ENCODE results near the gene ELMO1. TPM values are rescaled to one million over a fixed set of nuclear protein-coding genes. Genes with fewer than 3 reads are reported as not detected.

ELMO1 gene
- total RNA-seq, 1 experiment from 2014 or later = 1.1 TPM

DNA sequence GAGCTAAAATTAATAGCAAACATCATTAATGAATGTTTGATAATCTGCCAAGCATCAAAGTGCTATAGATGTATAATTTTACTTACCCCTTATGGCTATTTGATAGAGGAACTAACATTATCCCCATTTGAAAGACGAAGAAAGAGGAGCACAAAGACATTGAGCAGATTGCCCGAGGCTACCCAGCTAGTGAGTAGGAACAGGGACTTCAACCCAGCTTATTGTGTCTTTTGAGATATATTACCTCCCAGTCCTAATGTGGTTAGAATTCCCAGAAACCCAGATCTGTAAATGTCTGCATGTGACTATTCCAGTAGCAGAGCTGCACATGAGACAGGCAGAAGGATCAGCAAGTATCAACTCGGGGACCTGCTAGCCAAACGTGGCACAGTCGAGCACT is 564.3 kb downstream of the ELMO1 start:
- intact Hi-C loops (cut with micrococcal nuclease) = no loop called here
- DNase-seq (ENCODE audit: low read depth, low spot score) (no peak), ATAC-seq (no peak)
- ChIA-PET POLR2A (no interaction called here), CTCF (no interaction called here), RAD21 (ENCODE audit: low non-redundant PET in 1 of 2, low total read pairs in 2 of 2, uncharacterized antibody in 2 of 2, unreplicated experiment in 2 of 2) (no interaction called here)
- Histone ChIP-seq H3K9me2 (ENCODE audit: insufficient read depth) (no peaks in the 10 kb centered on the region), H3K4me3 (replicated peaks in 1 of 2; ENCODE audit: low read depth in 1 of 2, low read length in 2 of 2) (no peak overlapping the region), H3K4me1 (ENCODE audit: control insufficient read depth in 1 of 2, insufficient read depth in 2 of 2, low read length in 2 of 2) (no peaks in the 10 kb centered on the region), H3K27me3 (ENCODE audit: insufficient read depth, low read length) (peaks cover 18% of the 10 kb centered on the region; the same call in 1 of the 2 replicates), H3K4me2 (ENCODE audit: low read length) (no peak overlapping the region), H3K79me2 (ENCODE audit: insufficient read depth, low read length) (no peaks in the 10 kb centered on the region), H2AFZ (ENCODE audit: low read depth, low read length, poor library complexity, severe bottlenecking) (no peak overlapping the region), H3K27ac (ENCODE audit: low read depth, low read length) (no peak overlapping the region), H3K36me3 (ENCODE audit: control insufficient read depth in 1 of 2, insufficient read depth in 2 of 2, low read length in 2 of 2) (no peaks in the 10 kb centered on the region), H4K20me1 (ENCODE audit: insufficient read depth) (no peaks in the 10 kb centered on the region), H3K9ac (ENCODE audit: low read length) (no peak overlapping the region), H3K9me3 (ENCODE audit: control insufficient read depth in 1 of 2, insufficient read depth in 1 of 2, low read depth in 1 of 2, low read length in 2 of 2) (no peaks in the 10 kb centered on the region)
- BruUV-seq (replicated peaks) = no TSS peak
- TF ChIP-seq YY1 (IDR thresholded peaks at IDR 0.05; ENCODE audit: extremely low read depth, insufficient replicate concordance, low read depth, low read length) = no peak
- TF ChIP-seq, protein P1, sequence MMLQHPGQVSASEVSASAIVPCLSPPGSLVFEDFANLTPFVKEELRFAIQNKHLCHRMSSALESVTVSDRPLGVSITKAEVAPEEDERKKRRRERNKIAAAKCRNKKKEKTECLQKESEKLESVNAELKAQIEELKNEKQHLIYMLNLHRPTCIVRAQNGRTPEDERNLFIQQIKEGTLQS (IDR thresholded peaks at IDR 0.05) = no peak

DNA sequence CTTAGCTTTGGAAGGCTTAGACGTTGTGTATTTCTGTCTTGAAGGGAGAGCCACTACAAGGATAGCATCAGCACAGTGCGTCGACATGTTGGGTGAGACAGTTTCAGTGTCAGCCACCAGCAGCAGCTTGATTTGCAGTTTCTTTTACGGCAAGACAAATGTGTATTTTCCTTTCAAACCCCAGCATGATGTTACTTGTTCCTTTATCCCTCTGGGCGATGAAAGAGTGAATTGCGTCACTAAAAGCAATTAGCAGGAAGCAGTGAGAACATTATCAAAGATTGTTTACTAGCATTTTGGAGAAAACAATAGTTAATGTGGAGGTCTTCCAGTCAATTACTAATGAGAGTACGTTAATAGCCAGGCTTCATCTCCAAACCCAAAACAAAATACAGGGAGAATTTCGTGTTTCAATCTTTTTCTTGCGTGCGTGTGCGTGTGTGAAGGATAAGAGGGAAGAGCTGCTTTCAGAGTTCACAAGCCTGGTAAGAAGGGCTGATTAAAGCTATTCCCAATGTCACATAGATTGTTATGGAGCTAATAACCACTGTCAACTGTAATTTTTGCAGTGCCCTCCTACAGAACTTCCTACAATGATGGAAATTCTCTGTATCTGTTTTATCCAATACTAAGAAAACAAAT is 567.3 kb downstream of the ELMO1 start:
- no peaks in the 10 kb centered on the region for H3K79me2 ChIP-seq (ENCODE audit: insufficient read depth, low read length)
- no peak overlapping the region for H3K4me3 ChIP-seq (replicated peaks in 1 of 2; ENCODE audit: low read depth in 1 of 2, low read length in 2 of 2)
- no peaks in the 10 kb centered on the region for H3K9me3 ChIP-seq (ENCODE audit: control insufficient read depth in 1 of 2, insufficient read depth in 1 of 2, low read depth in 1 of 2, low read length in 2 of 2)
- TF ChIP-seq POLR2A (IDR thresholded peaks at IDR 0.05; ENCODE audit: borderline replicate concordance, extremely low read depth, insufficient read depth, insufficient read length) (no peak), SRF (IDR thresholded peaks at IDR 0.05; ENCODE audit: low read depth) (no peak), POLR2AphosphoS5 (IDR thresholded peaks at IDR 0.05; ENCODE audit: low read depth, low read length) (no peak), CBX3 (IDR thresholded peaks at IDR 0.05; ENCODE audit: low read depth) (no peak), TCF7L2 (IDR thresholded peaks at IDR 0.05; ENCODE audit: borderline replicate concordance, extremely low read depth, insufficient read depth, insufficient read length) (no peak), MAX (IDR thresholded peaks at IDR 0.05) (no peak), EGR1 (IDR thresholded peaks at IDR 0.05; ENCODE audit: low read depth) (no peak), ELF1 (IDR thresholded peaks at IDR 0.05; ENCODE audit: borderline replicate concordance, low read depth) (no peak)
- BruUV-seq (replicated peaks) = no TSS peak
- H3K4me1 ChIP-seq (ENCODE audit: control insufficient read depth in 1 of 2, insufficient read depth in 2 of 2, low read length in 2 of 2) = no peaks in the 10 kb centered on the region
- H4K20me1 ChIP-seq (ENCODE audit: insufficient read depth) = no peaks in the 10 kb centered on the region
- no peaks in the 10 kb centered on the region for H3K9me2 ChIP-seq (ENCODE audit: insufficient read depth)
- H3K27me3 ChIP-seq (ENCODE audit: insufficient read depth, low read length) = peaks cover 18% of the 10 kb centered on the region; the same call in 1 of the 2 replicates
- no peak overlapping the region for H3K4me2 ChIP-seq (ENCODE audit: low read length)
- ATAC-seq (no peak), DNase-seq (ENCODE audit: low read depth, low spot score) (no peak)
- POLR2A ChIA-PET = no interaction called here
- no peak overlapping the region for H3K9ac ChIP-seq (ENCODE audit: low read length)
- intact Hi-C loops (cut with micrococcal nuclease) = no loop called here
- H2AFZ ChIP-seq (ENCODE audit: low read depth, low read length, poor library complexity, severe bottlenecking) = no peak overlapping the region
- CTCF ChIA-PET = no interaction called here
- RAD21 ChIA-PET (ENCODE audit: low non-redundant PET in 1 of 2, low total read pairs in 2 of 2, uncharacterized antibody in 2 of 2, unreplicated experiment in 2 of 2) = no interaction called here
- no peaks in the 10 kb centered on the region for H3K36me3 ChIP-seq (ENCODE audit: control insufficient read depth in 1 of 2, insufficient read depth in 2 of 2, low read length in 2 of 2)
- no peak overlapping the region for H3K27ac ChIP-seq (ENCODE audit: low read depth, low read length)
